Head of caudate nucleus (tissue), 42 donors: ENCODE data around the gene OR52E6.

Source experiments
- DNase-seq, 42 donors: peaks; one replicate each; pipeline versions ENCODE4 v3.0.0 to v3.0.0-alpha.2; 2020 to 2021; ENCODE audit warnings: mixed read lengths in 7 of 42
- intact Hi-C: fragments of 100-400 bp; cut with DNase I; formaldehyde crosslinking; loops from one replicate; pipeline ENCODE4 v1.15.0; 2022

OR52E6 gene

DNA sequence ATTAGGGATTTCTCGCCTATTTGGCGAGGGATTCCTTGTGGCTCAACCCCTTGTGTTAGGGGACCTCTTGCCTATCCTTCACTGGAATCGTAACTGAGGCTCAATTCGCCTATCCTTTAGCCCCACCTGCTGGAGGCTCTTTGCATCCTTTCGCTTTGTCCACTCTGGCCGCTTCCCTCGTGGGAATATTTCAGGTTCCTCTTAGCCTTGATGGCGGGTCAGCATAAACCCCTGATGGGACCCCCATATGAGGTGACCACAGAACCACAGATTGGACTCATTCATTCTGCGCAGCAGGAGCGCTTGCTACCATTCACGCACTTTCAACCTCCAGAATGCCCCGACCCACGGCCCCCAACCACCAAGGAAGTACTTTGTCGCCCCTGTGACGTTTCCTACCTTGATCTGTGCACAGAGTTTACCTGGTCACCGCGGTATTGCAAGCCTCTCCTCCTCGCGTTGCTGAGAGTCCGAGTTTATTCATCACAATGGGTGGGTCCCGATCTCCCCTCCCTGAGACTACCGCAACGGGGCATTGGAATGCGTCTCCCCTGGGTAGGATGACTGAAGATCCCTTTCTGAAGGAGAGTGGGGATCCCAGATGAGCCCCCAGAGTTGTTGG lies 33.1 kb downstream of the OR52E6 start, which contains the start of gene OR52N2:
TSS of gene OR52N2 (plus strand) at position 425 of the 622 bp plus-strand sequence. CDS start 11,412 bp downstream, outside the sequence.
- DNase-seq, result peak; percentile 12 to 88 (median 71)
- intact Hi-C loops, result no loop called here

DNA sequence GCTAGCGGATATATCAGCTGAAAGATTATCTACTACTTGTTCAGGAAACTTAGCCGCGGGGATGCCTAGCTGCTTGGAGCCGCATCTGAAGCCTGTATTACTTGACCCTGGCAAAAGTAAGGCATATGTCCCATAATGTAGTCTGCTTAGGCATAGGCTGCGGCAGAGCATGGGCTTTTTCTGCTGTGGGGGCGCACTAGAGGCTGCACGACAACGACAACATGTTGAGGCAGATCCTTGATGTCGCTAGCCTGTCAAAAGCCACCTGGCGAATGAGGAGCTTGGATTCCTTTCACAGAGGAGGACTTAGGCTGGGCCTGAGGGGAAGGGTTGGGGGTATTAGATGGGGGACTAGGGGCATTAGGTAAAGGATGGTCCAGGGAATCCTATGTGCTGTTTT lies 34.1 kb downstream of the OR52E6 start:
- intact Hi-C loops, result no loop called here
- DNase-seq, result no peak

GRCh38 chr11:5803982-5804381 lies 37.7 kb downstream of the OR52E6 start:
- DNase-seq, result no peak
- intact Hi-C loops, result no loop called here

- intact Hi-C loops, result no loop called here
- DNase-seq, result no peak
Measured at GRCh38 chr11:5796541-5796940, 45.2 kb downstream of the OR52E6 start.

- intact Hi-C loops, result no loop called here
- DNase-seq, result no peak
Measured at GRCh38 chr11:5791165-5791564, 50.5 kb downstream of the OR52E6 start, which contains the start of gene OR52N1. Gene OR52N1 (minus strand): TSS chr11:5791265. CDS start chr11:5788816, 2,449 bp downstream.
